Endothelial cell (in vitro differentiated cells): ENCODE results near the gene C16orf95. TPM values are rescaled to one million over a fixed set of nuclear protein-coding genes. Genes with fewer than 3 reads are reported as not detected.

ENCODE experiments used
- DNase-seq: peaks from one replicate; pipeline ENCODE4 v3.0.0; 2021; ENCODE audit warnings: low spot score
- H3K27ac Mint-ChIP-seq: one replicate; pipeline ENCODE4 v1.8.0; 2021; ENCODE audit warnings: mixed read lengths, inconsistent platforms; ENCODE audit not compliant: unreplicated experiment
- H3K27me3 Mint-ChIP-seq: one replicate; pipeline ENCODE4 v1.8.0; 2021; ENCODE audit warnings: mild to moderate bottlenecking, moderate library complexity, mixed read lengths, inconsistent platforms; ENCODE audit not compliant: unreplicated experiment
- H3K36me3 Mint-ChIP-seq: one replicate; pipeline ENCODE4 v1.8.0; 2021; ENCODE audit warnings: mild to moderate bottlenecking, low read depth, mixed read lengths, inconsistent platforms; ENCODE audit not compliant: unreplicated experiment
- H3K4me1 Mint-ChIP-seq: one replicate; pipeline ENCODE4 v1.8.0; 2021; ENCODE audit warnings: mild to moderate bottlenecking, mixed read lengths, inconsistent platforms; ENCODE audit not compliant: unreplicated experiment
- H3K4me3 Mint-ChIP-seq: one replicate; pipeline ENCODE4 v1.8.0; 2021; ENCODE audit warnings: mild to moderate bottlenecking, mixed read lengths, inconsistent platforms; ENCODE audit not compliant: unreplicated experiment
- H3K9me3 Mint-ChIP-seq: one replicate; pipeline ENCODE4 v1.8.0; 2021; ENCODE audit warnings: mixed read lengths, inconsistent platforms; ENCODE audit not compliant: unreplicated experiment
- total RNA-seq: library from RNA; stranded (reverse); fragmentation: NEBNext Ultra II Directional; extraction: Animal tissue kit (Norgen Biotek cat#: 25700); gene quantifications from one replicate; pipeline ENCODE4 v1.2.1, GENCODE V29; 2021; ENCODE audit not compliant: unreplicated experiment
- TF ChIP-seq, protein P1 (sequence below): fragments of 200-600 bp; sonication (generic); IDR thresholded peaks from one replicate; pipeline ENCODE4 v1.5.0; 2021; ENCODE audit warnings: antibody characterized with exemption; ENCODE audit not compliant: unreplicated experiment

Gene C16orf95
- total RNA-seq, 1 donor from 2014 or later = 6.5 TPM

DNA sequence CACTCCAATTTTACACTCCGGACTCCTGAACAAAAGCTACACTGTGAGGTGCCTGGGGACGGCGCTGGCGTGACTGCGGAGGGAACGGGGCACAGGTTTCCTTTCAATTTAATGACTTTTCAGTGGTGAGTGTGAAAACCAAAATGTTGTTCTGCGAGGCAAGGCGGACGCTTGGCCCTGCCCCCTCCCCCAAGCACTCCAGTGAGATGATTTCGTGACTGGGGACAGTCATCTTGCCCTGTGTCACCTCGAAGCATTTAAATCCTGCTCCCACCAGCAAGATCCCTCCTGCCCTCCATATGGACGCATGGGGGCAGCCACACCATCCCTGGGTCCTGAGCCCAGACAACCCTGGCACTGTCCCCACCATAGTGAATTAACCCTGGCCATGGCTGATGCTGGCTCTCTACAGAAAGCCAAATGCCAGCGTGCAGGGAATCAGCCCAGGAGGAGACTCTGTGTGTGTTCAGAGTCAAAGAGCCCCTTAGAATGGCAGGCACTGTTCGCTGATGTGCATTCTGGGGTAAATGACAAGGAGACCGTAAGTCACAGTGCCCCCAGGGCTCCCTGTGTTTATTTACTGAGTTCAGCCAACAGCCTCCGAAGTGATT, 41.0 kb downstream of the C16orf95 start:
- no peaks in the 10 kb centered on the region for H3K9me3 Mint-ChIP-seq
- no peak overlapping the region for H3K4me3 Mint-ChIP-seq
- no peak overlapping the region for H3K27ac Mint-ChIP-seq
- H3K36me3 Mint-ChIP-seq = no peaks in the 10 kb centered on the region
- no peak for DNase-seq
- peaks cover 11% of the 10 kb centered on the region for H3K4me1 Mint-ChIP-seq
- TF ChIP-seq, protein P1, sequence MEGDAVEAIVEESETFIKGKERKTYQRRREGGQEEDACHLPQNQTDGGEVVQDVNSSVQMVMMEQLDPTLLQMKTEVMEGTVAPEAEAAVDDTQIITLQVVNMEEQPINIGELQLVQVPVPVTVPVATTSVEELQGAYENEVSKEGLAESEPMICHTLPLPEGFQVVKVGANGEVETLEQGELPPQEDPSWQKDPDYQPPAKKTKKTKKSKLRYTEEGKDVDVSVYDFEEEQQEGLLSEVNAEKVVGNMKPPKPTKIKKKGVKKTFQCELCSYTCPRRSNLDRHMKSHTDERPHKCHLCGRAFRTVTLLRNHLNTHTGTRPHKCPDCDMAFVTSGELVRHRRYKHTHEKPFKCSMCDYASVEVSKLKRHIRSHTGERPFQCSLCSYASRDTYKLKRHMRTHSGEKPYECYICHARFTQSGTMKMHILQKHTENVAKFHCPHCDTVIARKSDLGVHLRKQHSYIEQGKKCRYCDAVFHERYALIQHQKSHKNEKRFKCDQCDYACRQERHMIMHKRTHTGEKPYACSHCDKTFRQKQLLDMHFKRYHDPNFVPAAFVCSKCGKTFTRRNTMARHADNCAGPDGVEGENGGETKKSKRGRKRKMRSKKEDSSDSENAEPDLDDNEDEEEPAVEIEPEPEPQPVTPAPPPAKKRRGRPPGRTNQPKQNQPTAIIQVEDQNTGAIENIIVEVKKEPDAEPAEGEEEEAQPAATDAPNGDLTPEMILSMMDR = no peak
- no peaks in the 10 kb centered on the region for H3K27me3 Mint-ChIP-seq

DNA sequence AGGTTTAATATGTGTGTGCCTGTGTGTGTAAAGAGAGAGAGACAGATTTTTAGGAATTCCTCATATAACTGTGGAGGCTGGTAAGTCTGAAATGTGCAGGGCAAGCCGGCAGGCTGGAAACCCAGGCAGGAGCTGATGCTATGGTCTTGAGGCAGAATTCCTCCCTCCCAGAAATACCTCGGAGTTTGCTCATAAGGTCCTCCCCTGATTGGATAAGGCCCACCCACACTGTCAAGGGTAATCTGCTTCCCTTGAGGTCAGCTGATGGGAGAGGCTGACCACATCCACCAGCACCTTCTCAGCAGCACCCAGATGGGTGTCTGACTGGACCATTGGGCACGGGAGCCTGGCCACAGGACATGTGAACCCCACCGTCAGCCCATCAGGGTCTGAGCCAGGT, 42.4 kb downstream of the C16orf95 start:
- Mint-ChIP-seq H3K27me3 (no peaks in the 10 kb centered on the region), H3K27ac (no peak overlapping the region), H3K36me3 (no peaks in the 10 kb centered on the region), H3K9me3 (no peaks in the 10 kb centered on the region), H3K4me3 (no peak overlapping the region), H3K4me1 (peaks cover 14% of the 10 kb centered on the region)
- TF ChIP-seq, protein P1 = no peak
- no peak for DNase-seq

- Mint-ChIP-seq H3K9me3 (no peaks in the 10 kb centered on the region), H3K4me3 (no peak overlapping the region), H3K36me3 (no peaks in the 10 kb centered on the region), H3K4me1 (peaks cover 13% of the 10 kb centered on the region), H3K27me3 (no peaks in the 10 kb centered on the region), H3K27ac (no peak overlapping the region)
- DNase-seq = no peak
- TF ChIP-seq, protein P1 = no peak
These were observed 43.6 kb downstream of the C16orf95 start for GRCh38 chr16:87273471-87274030.

DNA sequence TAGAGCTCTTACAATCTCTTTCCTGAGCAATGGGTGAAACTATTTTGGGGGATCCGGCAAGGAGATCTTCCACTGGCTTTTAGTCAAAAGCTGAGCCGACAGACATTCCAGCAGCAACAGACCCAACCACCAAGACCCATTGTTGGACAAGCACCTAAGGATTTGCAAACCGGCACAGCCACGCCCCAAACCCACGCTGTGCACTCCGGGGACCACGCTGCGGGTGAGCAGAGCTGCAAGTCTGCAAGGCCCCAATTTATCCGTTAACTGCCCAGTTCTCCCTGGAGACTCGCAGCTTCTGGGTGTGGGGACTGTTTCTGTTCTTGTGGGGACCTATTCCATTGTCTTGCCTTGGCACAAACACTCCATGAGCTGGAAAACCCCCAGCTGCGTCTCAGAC, 45.9 kb downstream of the C16orf95 start:
- DNase-seq = no peak
- Mint-ChIP-seq H3K27ac (no peak overlapping the region), H3K4me1 (peaks cover 18% of the 10 kb centered on the region), H3K36me3 (no peaks in the 10 kb centered on the region), H3K27me3 (no peaks in the 10 kb centered on the region), H3K4me3 (no peak overlapping the region), H3K9me3 (no peaks in the 10 kb centered on the region)
- TF ChIP-seq, protein P1 = no peak

DNA sequence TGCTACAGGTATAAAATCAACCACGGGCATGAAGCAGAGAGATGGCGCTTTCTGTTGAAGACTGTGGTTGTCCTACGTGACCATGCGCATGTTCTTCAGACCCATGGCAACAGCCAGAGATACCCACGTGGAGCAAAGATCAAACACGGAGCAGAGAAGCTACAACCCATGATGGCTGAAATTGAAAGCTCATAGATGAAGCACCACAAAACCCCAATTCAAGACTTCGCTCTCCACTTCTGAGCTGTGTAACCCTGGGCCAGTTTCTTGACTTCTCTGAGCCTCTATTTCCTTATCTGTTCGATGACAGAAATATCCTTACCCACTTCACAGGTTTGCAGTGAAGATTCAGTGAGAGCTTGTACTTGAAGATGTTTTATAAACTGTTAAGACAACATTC, 49.6 kb downstream of the C16orf95 start:
- TF ChIP-seq, protein P1 = no peak
- H3K9me3 Mint-ChIP-seq = no peaks in the 10 kb centered on the region
- peaks cover 17% of the 10 kb centered on the region for H3K4me1 Mint-ChIP-seq
- H3K27me3 Mint-ChIP-seq = no peaks in the 10 kb centered on the region
- DNase-seq = no peak
- no peak overlapping the region for H3K4me3 Mint-ChIP-seq
- no peaks in the 10 kb centered on the region for H3K36me3 Mint-ChIP-seq
- no peak overlapping the region for H3K27ac Mint-ChIP-seq
